Nephron (organoid): ENCODE data around the gene SAAL1.

ENCODE experiments used
- H3K27ac Mint-ChIP-seq, 3 experiments: 2 replicates each; pipeline ENCODE4 v1.8.0; 2020; ENCODE audit warnings: mixed read lengths in 3 of 3, mild to moderate bottlenecking in 2 of 3, moderate library complexity in 1 of 3
- H3K27me3 Mint-ChIP-seq: 2 replicates; pipeline ENCODE4 v1.8.0; 2021; ENCODE audit warnings: low read depth, mild to moderate bottlenecking, moderate library complexity, mixed read lengths
- H3K36me3 Mint-ChIP-seq: 2 replicates; pipeline ENCODE4 v1.8.0; 2020; ENCODE audit warnings: low read depth, mixed read lengths
- H3K4me1 Mint-ChIP-seq: 2 replicates; pipeline ENCODE4 v1.8.0; 2020; ENCODE audit warnings: mixed read lengths
- H3K4me3 Mint-ChIP-seq, 3 experiments: 2 replicates each; pipeline ENCODE4 v1.8.0; 2020; ENCODE audit warnings: mild to moderate bottlenecking in 3 of 3, mixed read lengths in 3 of 3, moderate library complexity in 2 of 3
- H3K9me3 Mint-ChIP-seq: 2 replicates; pipeline ENCODE4 v1.8.0; 2020; ENCODE audit warnings: mixed read lengths
- CTCF ChIP-seq, 3 experiments: fragments of 200-600 bp; sonication (generic); IDR thresholded peaks; one replicate each; pipeline ENCODE4 v1.5.0; 2021; ENCODE audit warnings: antibody characterized with exemption in 3 of 3; ENCODE audit not compliant: unreplicated experiment in 3 of 3

The SAAL1 gene

DNA sequence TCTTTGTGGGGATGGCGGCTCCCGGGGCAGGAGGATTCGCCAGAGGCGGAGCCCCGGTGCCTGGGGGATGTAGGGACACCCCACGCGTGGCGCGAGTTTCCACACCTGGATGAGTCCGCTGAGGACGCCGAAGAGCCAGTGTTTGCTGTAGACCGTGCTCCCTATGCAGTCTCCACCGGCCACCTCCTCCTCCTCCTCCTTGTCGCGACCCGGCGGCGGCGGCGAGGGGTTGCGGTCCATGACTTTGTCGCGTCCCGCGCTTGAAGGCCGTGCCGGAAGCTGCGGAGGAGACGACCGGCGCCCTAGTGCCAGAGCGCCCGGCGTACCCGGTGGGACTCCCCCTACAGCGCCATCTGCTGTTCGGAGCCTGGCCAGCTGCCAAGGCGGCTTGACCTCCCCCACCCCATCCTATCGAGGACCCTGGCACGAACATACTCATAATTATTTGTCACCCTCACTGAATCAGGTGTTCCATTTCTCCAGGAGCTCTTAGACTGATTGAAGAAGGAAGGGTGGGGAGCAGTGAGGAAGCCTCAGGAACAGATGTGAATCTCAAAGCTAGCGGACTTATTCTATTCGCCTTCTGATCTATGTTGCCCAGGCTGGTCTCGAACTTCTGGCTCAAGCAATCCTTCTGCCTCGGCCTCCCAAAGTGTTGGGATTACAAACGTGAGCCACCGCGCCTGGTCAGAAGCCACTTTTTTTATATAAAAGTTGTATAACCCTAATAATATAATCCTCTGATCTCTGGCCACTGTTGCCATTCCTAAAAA, at the start of gene SAAL1:
Gene SAAL1, minus strand, starts transcription at position 281 of the 773 bp plus-strand sequence. Its CDS starts 41 bp downstream, at position 240.
- Mint-ChIP-seq H3K27me3 (peaks cover 1% of the 10 kb centered on the region), H3K27ac (peak within 1 kb of the TSS; percentile 40 to 87 (median 80)), H3K9me3 (no peaks in the 10 kb centered on the region), H3K36me3 (peaks cover 25% of the 10 kb centered on the region), H3K4me1 (peaks cover 14% of the 10 kb centered on the region), H3K4me3 (peak within 1 kb of the TSS; percentile 96 to 97 (median 97))
- TF ChIP-seq CTCF (IDR thresholded peaks at IDR 0.05; ENCODE audit: unreplicated experiment in 3 of 3), result peak; percentile 60 to 85 (median 67)

DNA sequence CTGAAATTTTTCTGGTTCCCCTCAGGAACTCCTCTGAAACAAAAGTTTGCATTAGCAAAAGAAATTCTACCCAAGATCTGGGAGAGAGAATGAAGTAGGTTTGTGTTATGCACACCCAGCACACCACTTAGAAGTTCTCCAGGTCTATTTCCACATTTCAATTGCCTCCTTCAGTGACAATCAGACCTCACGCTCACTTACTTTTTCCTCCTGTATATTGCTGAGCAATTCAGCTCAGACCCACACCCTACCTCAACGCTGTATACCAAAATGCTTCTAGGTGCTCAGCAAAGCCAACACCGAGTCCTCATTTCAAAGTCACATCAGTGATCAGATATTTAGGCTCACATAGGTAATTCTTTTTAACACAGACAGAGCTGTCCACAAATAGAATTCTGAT, 45.7 kb upstream of the SAAL1 start:
- H3K4me1 Mint-ChIP-seq, result no peaks in the 10 kb centered on the region
- H3K36me3 Mint-ChIP-seq, result no peaks in the 10 kb centered on the region
- H3K9me3 Mint-ChIP-seq, result peaks cover 4% of the 10 kb centered on the region
- no peak for TF ChIP-seq CTCF (IDR thresholded peaks at IDR 0.05; ENCODE audit: unreplicated experiment in 3 of 3)
- H3K27me3 Mint-ChIP-seq, result peaks cover 34% of the 10 kb centered on the region
- no peak overlapping the region for H3K4me3 Mint-ChIP-seq
- H3K27ac Mint-ChIP-seq, result no peak overlapping the region

DNA sequence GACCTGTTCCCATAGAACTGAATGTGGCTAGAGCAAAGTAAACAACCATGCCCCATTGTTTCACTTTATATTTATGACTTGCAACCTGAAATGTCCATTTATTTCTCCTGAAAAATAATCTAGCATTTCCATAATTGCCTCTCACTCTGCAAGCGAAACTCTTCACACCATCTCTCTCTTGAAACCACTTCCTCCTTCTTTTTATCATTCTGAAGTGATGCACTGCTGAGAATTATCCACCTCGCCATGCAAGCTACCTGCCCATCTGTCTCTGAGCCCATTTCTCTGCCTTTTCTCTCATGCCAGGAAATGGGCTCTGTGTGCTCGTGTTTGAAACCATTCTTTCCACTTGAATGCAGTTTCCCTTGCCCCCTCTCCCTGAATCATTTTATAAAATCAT, 40.0 kb upstream of the SAAL1 start:
- H3K27me3 Mint-ChIP-seq, result peaks cover 25% of the 10 kb centered on the region
- no peak overlapping the region for H3K27ac Mint-ChIP-seq
- H3K4me1 Mint-ChIP-seq, result no peaks in the 10 kb centered on the region
- TF ChIP-seq CTCF (IDR thresholded peaks at IDR 0.05; ENCODE audit: unreplicated experiment in 3 of 3), result no peak
- no peak overlapping the region for H3K4me3 Mint-ChIP-seq
- H3K36me3 Mint-ChIP-seq, result no peaks in the 10 kb centered on the region
- H3K9me3 Mint-ChIP-seq, result no peaks in the 10 kb centered on the region

- peak in 2 of 3 experiments; percentile 10 to 41 for TF ChIP-seq CTCF (IDR thresholded peaks at IDR 0.05; ENCODE audit: unreplicated experiment in 3 of 3)
- H3K36me3 Mint-ChIP-seq, result no peaks in the 10 kb centered on the region
- H3K27me3 Mint-ChIP-seq, result peaks cover 23% of the 10 kb centered on the region
- no peaks in the 10 kb centered on the region for H3K9me3 Mint-ChIP-seq
- no peak overlapping the region for H3K4me3 Mint-ChIP-seq
- H3K4me1 Mint-ChIP-seq, result no peaks in the 10 kb centered on the region
- no peak overlapping the region for H3K27ac Mint-ChIP-seq
Measured at GRCh38 chr11:18145025-18145424, 39.1 kb upstream of the SAAL1 start.

GRCh38 chr11:18144243-18144642, 38.4 kb upstream of the SAAL1 start:
- peaks cover 22% of the 10 kb centered on the region for H3K27me3 Mint-ChIP-seq
- no peaks in the 10 kb centered on the region for H3K36me3 Mint-ChIP-seq
- no peak overlapping the region for H3K27ac Mint-ChIP-seq
- no peak overlapping the region for H3K4me3 Mint-ChIP-seq
- no peak for TF ChIP-seq CTCF (IDR thresholded peaks at IDR 0.05; ENCODE audit: unreplicated experiment in 3 of 3)
- H3K4me1 Mint-ChIP-seq, result no peaks in the 10 kb centered on the region
- H3K9me3 Mint-ChIP-seq, result no peaks in the 10 kb centered on the region

DNA sequence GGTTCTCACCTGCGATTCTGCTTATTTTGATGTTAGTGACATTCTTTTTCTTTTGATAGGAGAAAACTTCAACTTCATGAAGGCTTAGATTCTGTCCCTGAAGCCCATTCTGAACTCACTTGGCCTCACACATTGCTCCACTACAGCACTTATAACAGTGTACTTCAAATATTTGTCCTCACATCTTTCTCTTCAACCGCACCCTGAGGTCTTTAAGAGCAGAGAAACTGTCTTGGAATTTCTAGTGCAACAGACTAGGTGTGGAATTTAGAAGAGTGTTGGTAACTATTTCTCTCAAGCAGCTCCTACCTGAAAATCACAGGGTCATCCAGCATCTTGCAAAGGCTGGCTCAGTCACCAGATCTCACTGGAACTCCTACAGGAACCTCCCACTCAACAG, 34.3 kb upstream of the SAAL1 start:
- H3K4me3 Mint-ChIP-seq, result no peak overlapping the region
- no peaks in the 10 kb centered on the region for H3K9me3 Mint-ChIP-seq
- peaks cover 25% of the 10 kb centered on the region for H3K27me3 Mint-ChIP-seq
- H3K4me1 Mint-ChIP-seq, result no peaks in the 10 kb centered on the region
- H3K36me3 Mint-ChIP-seq, result no peaks in the 10 kb centered on the region
- no peak for TF ChIP-seq CTCF (IDR thresholded peaks at IDR 0.05; ENCODE audit: unreplicated experiment in 3 of 3)
- H3K27ac Mint-ChIP-seq, result no peak overlapping the region
